ENCODE measurements around the gene IPO5.

IPO5 gene

DNA sequence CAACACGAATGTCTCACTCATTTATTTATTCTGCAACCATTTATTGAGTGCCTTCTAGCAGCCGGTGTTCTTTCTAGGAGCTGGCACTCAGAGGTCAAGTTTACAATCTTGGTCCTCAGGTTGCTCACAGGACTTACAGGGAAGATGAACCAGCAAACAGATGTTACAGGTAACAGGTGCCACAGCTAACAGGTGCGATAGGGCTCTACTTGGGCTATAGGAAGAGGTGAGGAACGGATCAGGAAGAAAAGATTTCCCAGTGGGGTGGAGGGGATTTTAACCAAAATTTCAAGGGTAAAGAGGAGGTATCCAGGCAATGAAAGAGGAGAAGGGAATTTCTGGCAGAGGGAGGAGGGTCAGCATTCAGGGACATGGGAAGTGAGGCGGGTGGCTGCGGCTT is 102.1 kb downstream of the IPO5 start:
- WGBS, 2 experiments (ENCODE audit: insufficient coverage in 2 of 2) = 86 to 96% methylated on average over 6 of the region's 6 CpGs
- H3K4me1 ChIP-seq (ENCODE audit: control insufficient read depth, insufficient read depth, low read length, poor library complexity, severe bottlenecking) = no peaks in the 10 kb centered on the region

DNA sequence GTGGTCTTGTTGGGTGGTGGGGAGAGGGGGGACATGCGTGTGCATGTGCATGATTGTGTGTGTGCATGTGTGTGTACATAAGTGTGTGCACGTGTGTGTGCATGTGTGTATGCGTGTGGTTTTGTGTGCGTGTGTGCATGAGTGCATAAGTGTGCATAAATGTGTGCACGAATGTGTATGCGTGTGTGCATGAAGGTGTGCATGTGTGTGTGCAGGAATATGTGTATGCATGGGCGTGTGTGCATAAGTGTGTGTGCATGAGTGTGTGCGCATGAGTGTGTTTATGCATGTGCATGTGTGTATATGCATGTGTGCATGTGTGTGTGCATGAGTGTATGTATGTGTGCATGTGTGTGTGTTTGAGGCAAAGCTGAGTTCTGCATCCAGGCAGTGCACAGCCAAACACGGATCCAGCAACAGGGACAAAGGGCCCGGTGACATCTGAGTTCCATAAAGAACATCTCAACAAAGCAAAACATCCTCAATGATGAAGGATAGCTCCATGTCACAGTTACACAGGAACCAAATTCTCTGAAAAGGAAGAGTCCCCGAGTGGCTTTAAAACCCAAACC is 103.5 kb downstream of the IPO5 start:
- WGBS, 2 experiments (ENCODE audit: insufficient coverage in 2 of 2) = 90 to 91% methylated on average over 9 of the region's 11 CpGs
- Histone ChIP-seq H3K4me1 (ENCODE audit: control insufficient read depth, insufficient read depth, low read length, poor library complexity, severe bottlenecking) (no peaks in the 10 kb centered on the region), H3K9me3 (ENCODE audit: control insufficient read depth, low read length) (no peaks in the 10 kb centered on the region), H3K36me3 (ENCODE audit: control insufficient read depth, insufficient read depth, low read length) (no peaks in the 10 kb centered on the region), H3K4me3 (ENCODE audit: extremely low read depth, insufficient read depth, low read length, poor library complexity, severe bottlenecking) (no peak overlapping the region), H3K27ac (ENCODE audit: low read depth, low read length, severe bottlenecking) (no peak overlapping the region)

More for the DNA sequence above, 102.1 kb downstream of the IPO5 start:
- H3K27ac ChIP-seq (ENCODE audit: low read depth, low read length, severe bottlenecking) = no peak overlapping the region
- no peaks in the 10 kb centered on the region for H3K9me3 ChIP-seq (ENCODE audit: control insufficient read depth, low read length)
- no peak overlapping the region for H3K4me3 ChIP-seq (ENCODE audit: extremely low read depth, insufficient read depth, low read length, poor library complexity, severe bottlenecking)
- no peaks in the 10 kb centered on the region for H3K36me3 ChIP-seq (ENCODE audit: control insufficient read depth, insufficient read depth, low read length)

DNA sequence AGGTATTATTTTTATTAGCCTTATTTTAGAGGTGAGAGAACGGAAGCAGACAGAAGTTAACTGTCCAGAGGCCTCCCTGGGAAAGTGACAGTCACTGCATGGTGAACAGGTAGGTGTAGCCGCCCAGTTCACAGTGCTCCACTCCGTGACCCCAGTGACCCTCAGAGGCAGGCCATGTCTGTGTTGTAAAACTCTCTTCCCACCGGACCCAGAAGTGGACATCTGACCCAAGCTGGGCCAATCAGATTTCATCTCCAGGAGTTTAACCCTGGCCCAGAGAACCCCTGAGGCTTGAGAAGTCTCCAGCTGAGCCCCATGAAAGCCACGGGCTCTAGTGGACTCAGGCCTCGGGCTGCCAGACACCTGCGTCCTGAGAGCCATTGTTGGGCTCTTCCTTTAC is 105.8 kb downstream of the IPO5 start:
- no peak overlapping the region for H3K4me3 ChIP-seq (ENCODE audit: extremely low read depth, insufficient read depth, low read length, poor library complexity, severe bottlenecking)
- no peak overlapping the region for H3K27ac ChIP-seq (ENCODE audit: low read depth, low read length, severe bottlenecking)
- H3K9me3 ChIP-seq (ENCODE audit: control insufficient read depth, low read length) = no peaks in the 10 kb centered on the region
- no peaks in the 10 kb centered on the region for H3K36me3 ChIP-seq (ENCODE audit: control insufficient read depth, insufficient read depth, low read length)
- 72 to 75% methylated on average over 7 of the region's 7 CpGs for WGBS, 2 experiments (ENCODE audit: insufficient coverage in 2 of 2)
- H3K4me1 ChIP-seq (ENCODE audit: control insufficient read depth, insufficient read depth, low read length, poor library complexity, severe bottlenecking) = no peaks in the 10 kb centered on the region

DNA sequence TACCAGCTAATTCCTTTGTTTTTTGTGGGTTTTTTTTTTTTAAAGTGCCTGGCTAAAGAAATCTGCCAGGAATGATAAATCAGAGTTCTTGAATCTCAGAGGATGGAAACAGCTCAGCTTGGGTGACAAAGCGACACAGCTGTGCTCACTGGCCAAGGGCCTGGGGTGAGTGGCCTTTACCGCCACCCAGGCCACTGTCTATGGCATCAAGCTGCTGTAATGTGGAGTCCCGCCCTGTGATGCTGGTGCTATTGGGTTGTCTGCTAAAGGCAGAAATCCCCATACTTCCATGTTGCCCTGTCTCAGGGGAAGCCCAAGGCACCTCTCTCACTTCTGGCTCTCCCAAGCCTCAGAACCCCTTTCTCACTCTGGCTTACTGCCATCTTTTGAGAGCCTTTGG is 106.8 kb downstream of the IPO5 start:
- Histone ChIP-seq H3K9me3 (ENCODE audit: control insufficient read depth, low read length) (no peaks in the 10 kb centered on the region), H3K4me1 (ENCODE audit: control insufficient read depth, insufficient read depth, low read length, poor library complexity, severe bottlenecking) (no peaks in the 10 kb centered on the region), H3K36me3 (ENCODE audit: control insufficient read depth, insufficient read depth, low read length) (no peaks in the 10 kb centered on the region), H3K4me3 (ENCODE audit: extremely low read depth, insufficient read depth, low read length, poor library complexity, severe bottlenecking) (no peak overlapping the region), H3K27ac (ENCODE audit: low read depth, low read length, severe bottlenecking) (no peak overlapping the region)
- WGBS, 2 experiments (ENCODE audit: insufficient coverage in 2 of 2) = 90 to 100% methylated on average over 1 to 3 of the region's 3 CpGs

DNA sequence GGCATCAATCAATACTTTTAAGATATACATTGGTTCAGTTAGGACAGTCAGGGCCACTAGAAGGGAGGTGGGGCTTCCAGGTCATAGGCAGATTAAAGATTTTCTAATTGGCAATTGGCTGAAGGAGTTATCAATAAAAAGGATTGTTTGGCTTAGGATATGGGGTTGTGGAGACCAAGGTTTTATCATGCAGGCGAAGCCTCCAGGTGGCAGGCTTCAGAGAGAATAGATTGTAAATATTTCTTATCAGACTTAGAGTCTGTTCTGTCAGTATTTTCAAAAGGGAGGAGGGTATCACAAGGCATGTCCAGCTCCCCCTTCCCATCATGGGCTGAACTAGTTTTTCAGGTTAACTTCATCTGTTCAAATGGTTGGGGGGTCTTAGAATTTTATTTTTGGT is 112.0 kb downstream of the IPO5 start:
- Histone ChIP-seq H3K9me3 (ENCODE audit: control insufficient read depth, low read length) (no peaks in the 10 kb centered on the region), H3K36me3 (ENCODE audit: control insufficient read depth, insufficient read depth, low read length) (no peaks in the 10 kb centered on the region), H3K27ac (ENCODE audit: low read depth, low read length, severe bottlenecking) (no peak overlapping the region), H3K4me3 (ENCODE audit: extremely low read depth, insufficient read depth, low read length, poor library complexity, severe bottlenecking) (no peak overlapping the region), H3K4me1 (ENCODE audit: control insufficient read depth, insufficient read depth, low read length, poor library complexity, severe bottlenecking) (peaks cover 4% of the 10 kb centered on the region)
- 100% methylated on average over 1 of the region's 1 CpG for WGBS, 2 experiments (ENCODE audit: insufficient coverage in 2 of 2)

DNA sequence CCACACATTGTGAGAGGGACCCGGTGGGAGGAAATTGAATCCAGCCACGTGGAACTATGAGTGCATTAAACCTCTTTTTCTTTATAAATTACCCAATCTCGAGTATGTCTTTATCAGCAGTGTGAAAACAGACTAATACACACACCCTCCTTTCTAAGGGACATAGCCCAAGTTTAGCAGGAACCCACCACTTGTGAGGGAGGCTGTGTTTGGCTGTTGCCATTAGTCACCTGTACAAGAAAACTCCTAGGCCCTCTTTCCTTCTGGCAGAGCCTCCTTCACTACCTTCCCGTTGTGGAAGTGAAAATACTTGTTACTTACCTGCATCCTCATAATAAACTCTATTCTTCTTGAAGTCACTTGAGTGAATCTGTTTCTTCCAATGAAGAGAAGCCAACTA is 113.2 kb downstream of the IPO5 start:
- Histone ChIP-seq H3K4me3 (ENCODE audit: extremely low read depth, insufficient read depth, low read length, poor library complexity, severe bottlenecking) (no peak overlapping the region), H3K9me3 (ENCODE audit: control insufficient read depth, low read length) (no peaks in the 10 kb centered on the region), H3K27ac (ENCODE audit: low read depth, low read length, severe bottlenecking) (no peak overlapping the region), H3K4me1 (ENCODE audit: control insufficient read depth, insufficient read depth, low read length, poor library complexity, severe bottlenecking) (peaks cover 4% of the 10 kb centered on the region), H3K36me3 (ENCODE audit: control insufficient read depth, insufficient read depth, low read length) (no peaks in the 10 kb centered on the region)
- WGBS, 2 experiments (ENCODE audit: insufficient coverage in 2 of 2) = 68 to 100% methylated on average over 1 to 2 of the region's 4 CpGs

DNA sequence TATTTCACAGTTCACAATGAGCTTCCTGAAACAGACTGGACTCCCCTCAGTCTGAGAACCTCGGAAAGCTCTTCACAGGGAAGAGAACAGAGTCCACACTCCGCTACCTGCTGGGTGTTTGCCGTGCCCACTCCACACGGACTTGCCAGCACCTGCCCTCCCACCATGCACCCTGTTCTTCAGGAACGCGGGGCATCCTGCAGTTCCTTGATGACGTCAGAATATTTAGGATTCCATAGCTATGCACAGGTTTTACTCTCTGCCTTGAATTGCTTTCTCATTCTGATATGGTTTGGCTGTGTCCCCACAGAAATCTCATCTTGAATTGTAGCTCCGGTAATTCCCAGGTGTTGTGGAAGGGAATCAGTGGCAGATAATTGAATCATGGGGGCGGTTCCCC is 115.0 kb downstream of the IPO5 start:
- Histone ChIP-seq H3K36me3 (ENCODE audit: control insufficient read depth, insufficient read depth, low read length) (no peaks in the 10 kb centered on the region), H3K9me3 (ENCODE audit: control insufficient read depth, low read length) (no peaks in the 10 kb centered on the region), H3K4me1 (ENCODE audit: control insufficient read depth, insufficient read depth, low read length, poor library complexity, severe bottlenecking) (peaks cover 4% of the 10 kb centered on the region), H3K27ac (ENCODE audit: low read depth, low read length, severe bottlenecking) (no peak overlapping the region), H3K4me3 (ENCODE audit: extremely low read depth, insufficient read depth, low read length, poor library complexity, severe bottlenecking) (no peak overlapping the region)
- WGBS, 2 experiments (ENCODE audit: insufficient coverage in 2 of 2) = 78 to 81% methylated on average over 6 to 9 of the region's 9 CpGs

DNA sequence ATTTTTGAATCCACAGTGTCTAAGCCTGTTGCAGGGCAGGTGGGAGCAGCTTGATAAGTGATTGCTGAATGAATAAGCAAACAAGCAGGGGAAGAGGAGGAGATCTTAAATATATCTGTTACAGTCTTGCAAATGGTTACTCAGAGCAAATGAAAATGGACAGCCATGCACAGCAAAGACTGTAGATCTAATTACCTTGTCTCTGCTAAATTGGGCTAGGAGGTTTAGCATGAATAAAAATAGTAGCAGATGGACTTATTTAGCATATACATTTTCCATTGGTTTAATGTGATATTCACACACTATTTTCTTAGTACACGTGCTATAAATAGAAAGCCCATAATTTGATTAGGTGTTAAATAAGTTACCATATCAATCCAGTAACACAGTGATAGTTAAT is 116.5 kb downstream of the IPO5 start:
- Histone ChIP-seq H3K4me1 (ENCODE audit: control insufficient read depth, insufficient read depth, low read length, poor library complexity, severe bottlenecking) (peaks cover 4% of the 10 kb centered on the region), H3K27ac (ENCODE audit: low read depth, low read length, severe bottlenecking) (no peak overlapping the region), H3K9me3 (ENCODE audit: control insufficient read depth, low read length) (no peaks in the 10 kb centered on the region), H3K36me3 (ENCODE audit: control insufficient read depth, insufficient read depth, low read length) (no peaks in the 10 kb centered on the region), H3K4me3 (ENCODE audit: extremely low read depth, insufficient read depth, low read length, poor library complexity, severe bottlenecking) (no peak overlapping the region)
- no CpG with 5 or more reads among the region's 1 CpG for WGBS, 2 experiments (ENCODE audit: insufficient coverage in 2 of 2)

DNA sequence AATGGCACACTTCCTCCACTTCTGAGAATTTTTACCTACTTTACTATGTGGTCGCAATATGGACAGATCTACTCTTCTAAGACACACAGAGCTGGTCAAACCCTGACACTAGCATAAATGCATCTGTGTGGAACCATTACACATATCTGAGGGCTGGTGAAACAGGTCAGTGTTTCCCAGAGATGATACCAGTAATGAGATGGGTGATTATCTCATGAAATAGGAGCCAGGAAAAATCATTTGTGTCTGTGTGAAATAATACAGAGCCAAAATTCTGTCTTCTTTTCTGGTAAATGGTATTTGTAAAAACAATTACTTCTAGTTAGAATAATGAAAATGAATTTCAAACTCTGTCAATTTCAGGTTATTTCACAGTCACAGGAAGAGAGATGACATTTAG is 117.8 kb downstream of the IPO5 start:
- H3K27ac ChIP-seq (ENCODE audit: low read depth, low read length, severe bottlenecking) = no peak overlapping the region
- H3K4me3 ChIP-seq (ENCODE audit: extremely low read depth, insufficient read depth, low read length, poor library complexity, severe bottlenecking) = no peak overlapping the region
- H3K9me3 ChIP-seq (ENCODE audit: control insufficient read depth, low read length) = no peaks in the 10 kb centered on the region
- no peaks in the 10 kb centered on the region for H3K36me3 ChIP-seq (ENCODE audit: control insufficient read depth, insufficient read depth, low read length)
- 100% methylated on average over 1 of the region's 1 CpG for WGBS, 2 experiments (ENCODE audit: insufficient coverage in 2 of 2)
- H3K4me1 ChIP-seq (ENCODE audit: control insufficient read depth, insufficient read depth, low read length, poor library complexity, severe bottlenecking) = peaks cover 4% of the 10 kb centered on the region

DNA sequence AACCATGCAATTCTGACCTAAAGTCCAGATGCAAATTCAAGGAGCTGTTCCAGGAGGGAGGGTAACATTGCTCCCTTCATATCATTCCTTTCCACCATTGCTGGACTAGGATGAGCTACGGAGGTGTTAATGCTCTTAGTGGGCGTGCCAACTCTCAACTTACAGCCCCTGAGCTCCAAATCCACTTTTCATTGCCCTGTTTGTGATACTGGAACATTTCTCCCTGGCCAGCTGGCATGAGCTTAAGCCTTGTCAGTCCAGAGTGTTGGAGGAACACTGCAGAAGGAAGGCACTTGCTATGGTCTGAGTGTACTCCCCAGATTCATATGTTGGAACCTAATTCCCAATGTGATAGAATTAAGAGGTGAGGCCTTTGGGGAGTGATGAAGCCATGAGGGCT is 119.0 kb downstream of the IPO5 start:
- H3K9me3 ChIP-seq (ENCODE audit: control insufficient read depth, low read length) = no peaks in the 10 kb centered on the region
- H3K27ac ChIP-seq (ENCODE audit: low read depth, low read length, severe bottlenecking) = no peak overlapping the region
- H3K4me3 ChIP-seq (ENCODE audit: extremely low read depth, insufficient read depth, low read length, poor library complexity, severe bottlenecking) = no peak overlapping the region
- no peaks in the 10 kb centered on the region for H3K36me3 ChIP-seq (ENCODE audit: control insufficient read depth, insufficient read depth, low read length)
- WGBS, 2 experiments (ENCODE audit: insufficient coverage in 2 of 2) = 92% methylated on average over 2 of the region's 2 CpGs; no CpG with 5 or more reads in 1 of the 2 experiments
- peaks cover 4% of the 10 kb centered on the region for H3K4me1 ChIP-seq (ENCODE audit: control insufficient read depth, insufficient read depth, low read length, poor library complexity, severe bottlenecking)
